HG03565 (cell line): ENCODE measurements around the gene SLC26A8.
"Not testable (repeated sequence)": the region's sequence is repeated elsewhere in the genome, so short reads cannot be mapped to it uniquely, and the experiment has no call there.

ENCODE experiments used
- ATAC-seq: cut with Tn5 transposase; IDR thresholded peaks from one replicate; pipeline ENCODE4 v1.9.1; 2021; ENCODE audit warnings: mild to moderate bottlenecking, moderate library complexity; ENCODE audit not compliant: unreplicated experiment

SLC26A8 gene

DNA sequence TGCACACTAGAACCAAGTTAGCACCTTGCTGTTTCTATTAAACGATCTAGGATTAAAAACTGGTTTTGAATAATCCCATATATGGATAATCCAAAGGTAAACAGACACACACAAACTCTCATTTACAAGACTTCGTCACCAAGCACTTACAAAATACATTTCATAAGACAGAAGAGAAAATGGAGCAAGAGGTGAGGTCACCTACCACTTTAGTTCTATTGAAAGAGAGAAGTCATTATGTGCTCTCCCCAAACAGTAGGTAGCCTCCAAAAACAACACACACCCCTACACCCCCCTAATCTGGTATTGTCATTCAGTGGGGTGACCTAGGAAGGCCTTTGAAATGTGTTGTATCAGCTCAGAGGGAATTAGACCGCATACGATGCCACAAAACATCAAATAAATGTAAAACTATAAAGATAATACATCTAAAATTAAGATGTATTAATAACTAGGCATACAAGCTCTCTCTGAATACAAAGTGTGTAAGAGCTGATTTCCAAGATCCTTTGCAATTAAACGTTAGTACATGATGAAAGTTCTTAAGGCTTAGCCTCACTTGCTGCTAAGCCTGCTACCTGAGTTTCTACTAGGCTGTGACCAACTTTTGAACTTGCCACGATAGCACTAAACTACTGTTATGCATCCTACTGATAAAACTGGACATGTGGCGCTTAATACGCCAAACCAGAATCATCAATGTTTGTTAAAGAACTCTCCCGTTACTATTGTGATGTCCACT is 105.2 kb downstream of the SLC26A8 start:
- ATAC-seq: no peak

DNA sequence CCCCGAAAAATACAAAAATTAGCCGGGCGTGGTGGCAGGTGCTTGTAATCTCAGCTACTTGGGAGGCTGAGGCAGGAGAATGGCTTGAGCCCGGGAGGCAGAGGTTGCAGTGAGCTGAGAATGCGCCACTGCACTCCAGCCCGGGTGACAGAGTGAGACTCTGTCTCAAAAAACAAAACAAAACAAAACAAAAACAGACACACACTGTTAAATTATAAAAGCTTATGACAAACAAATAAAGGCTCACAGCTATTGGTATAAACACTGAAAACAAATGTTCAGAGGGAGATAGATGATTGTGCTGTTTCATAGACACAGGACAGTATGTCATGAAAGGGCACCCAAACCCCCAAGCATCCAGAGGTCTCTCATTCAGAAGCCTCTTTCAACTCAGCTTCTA is 107.5 kb downstream of the SLC26A8 start:
- ATAC-seq: not testable (repeated sequence)

DNA sequence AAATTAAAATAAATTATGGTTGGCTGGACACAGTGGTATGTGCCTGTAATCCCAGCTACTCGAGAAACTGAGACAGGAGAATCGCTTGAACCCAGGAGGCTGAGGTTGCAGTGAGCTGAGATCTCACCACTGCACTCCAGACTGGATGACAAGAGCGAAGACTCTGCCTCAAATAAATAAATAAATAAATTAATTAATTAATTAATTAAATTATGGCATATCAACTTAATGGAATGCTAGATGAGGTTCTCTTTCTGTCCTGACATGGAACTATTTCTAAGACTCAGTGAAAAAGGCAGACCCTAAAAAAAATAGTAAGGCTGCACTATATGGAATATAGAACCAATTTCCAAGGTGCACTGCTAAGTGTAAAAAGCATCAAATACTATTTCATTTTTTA is 108.4 kb downstream of the SLC26A8 start:
- ATAC-seq: no peak

DNA sequence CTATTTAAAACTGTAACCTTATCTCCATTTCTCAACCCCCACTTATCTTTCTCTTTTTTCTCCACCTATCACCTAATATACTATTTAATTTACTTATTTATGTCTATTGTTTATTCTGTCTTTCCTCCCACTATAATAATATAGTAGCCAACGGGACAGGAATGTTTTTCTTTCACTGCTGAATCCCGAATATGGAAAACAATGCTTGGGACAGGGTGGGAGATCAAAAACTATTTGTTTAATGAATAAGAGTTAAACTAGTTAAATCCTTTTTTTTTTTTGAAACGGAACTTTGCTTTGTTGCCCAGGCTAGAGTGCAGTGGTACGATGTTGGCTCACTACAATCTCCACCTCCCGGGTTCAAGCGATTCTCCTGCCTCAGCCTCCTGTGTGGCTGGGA is 109.9 kb downstream of the SLC26A8 start:
- no peak for ATAC-seq

DNA sequence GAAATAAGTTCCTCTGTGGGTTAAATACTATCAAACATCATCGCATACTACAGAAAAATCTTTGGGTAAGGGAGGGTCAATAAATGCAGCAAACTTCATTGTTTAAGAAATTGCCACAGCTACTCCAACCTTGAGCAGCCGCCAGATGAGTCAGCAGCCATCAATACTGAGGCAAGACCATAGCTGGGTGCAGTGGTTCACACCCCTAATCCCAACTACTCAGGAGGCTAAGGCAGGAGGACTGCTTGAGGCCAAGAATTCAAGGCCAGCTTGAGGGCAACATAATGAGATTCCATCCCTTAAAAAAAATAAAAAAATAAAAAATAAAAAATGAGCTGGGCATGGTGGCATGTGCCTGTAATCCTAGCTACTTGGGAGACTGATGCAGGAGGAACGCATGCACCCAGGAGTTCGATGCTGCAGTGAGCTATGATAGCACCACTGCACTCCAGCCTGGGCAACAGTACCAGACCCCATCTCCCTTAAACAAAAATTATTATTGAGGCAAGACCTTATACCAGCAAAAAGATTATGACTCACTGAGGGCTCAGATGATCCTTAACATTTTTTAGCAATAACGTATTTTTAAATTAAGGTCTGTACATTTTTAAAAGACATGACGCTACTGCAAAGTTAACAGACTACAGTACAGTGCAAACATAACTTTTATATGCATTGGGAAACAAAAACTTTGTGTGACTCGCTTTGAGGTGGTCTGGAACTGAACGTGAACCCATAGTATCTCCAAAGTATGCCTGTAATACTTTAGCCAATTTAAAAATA is 112.4 kb downstream of the SLC26A8 start:
- no peak for ATAC-seq

DNA sequence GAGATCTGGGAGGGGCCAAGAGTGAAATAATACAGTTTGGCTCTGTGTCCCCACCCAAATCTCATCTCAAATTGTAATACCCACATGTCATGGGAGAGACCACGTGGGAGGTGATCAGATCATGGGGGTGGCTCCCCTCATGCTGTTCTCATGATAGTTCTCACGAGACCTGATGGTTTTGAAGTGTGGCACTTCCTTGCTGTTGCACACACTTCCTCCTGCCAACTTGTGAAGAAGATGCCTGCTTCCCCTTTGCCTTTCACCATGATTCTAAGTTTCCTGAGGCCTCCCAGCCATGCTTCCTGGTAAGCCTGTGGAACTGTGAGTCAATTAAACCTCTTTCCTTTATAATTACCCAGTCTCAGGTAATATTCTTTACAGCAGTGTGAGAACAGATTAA is 114.9 kb downstream of the SLC26A8 start:
- ATAC-seq: not testable (repeated sequence)

DNA sequence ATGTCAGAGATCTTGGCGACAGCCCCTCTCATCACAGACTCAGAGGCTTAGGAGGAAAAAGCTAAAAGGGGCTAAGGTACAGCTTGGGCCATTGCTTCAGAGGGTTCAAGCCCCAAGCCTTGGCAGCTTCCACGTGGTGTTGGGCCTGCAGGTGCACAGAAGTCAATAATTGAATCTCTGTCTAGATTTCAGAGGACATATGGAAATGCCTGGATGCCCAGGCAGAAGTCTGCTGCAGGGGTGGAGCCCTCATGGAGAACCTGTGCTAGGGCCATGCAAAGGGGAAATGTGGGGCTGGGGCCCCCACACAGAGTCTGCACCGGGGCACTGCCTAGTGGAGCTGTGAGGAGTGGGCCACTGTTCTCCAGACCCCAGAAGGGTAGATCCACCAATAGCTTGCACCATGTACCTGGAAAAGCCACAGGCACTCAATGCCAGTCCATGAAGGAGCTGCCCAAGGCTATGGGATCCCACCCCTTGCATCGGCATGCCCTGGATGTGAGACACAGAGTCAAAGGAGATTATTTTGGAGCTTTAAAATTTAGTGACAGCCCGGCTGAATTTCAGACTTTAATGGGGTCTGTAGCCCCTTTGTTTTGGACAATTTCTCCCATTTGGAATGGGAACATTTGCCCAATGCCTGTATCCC is 115.6 kb downstream of the SLC26A8 start:
- ATAC-seq: not testable (repeated sequence)

DNA sequence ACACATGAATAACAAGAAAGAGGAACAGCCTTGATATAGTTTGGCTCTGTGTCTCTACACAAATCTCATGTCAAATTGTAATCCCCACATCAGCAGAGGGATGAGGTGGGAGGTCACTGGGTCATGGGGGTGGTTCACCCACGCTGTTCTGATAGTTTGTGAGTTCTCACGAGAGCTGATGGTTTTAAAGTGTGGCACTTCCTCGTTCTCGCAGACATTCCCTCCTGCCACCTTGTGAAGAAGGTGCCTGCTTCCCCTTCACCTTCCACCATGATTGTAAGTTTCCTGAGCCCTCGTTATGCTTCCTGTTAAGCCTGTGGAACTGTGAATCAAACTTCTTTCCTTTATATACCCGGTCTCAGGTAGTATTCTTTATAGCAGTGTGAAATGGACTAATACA is 116.7 kb downstream of the SLC26A8 start:
- ATAC-seq: no peak

DNA sequence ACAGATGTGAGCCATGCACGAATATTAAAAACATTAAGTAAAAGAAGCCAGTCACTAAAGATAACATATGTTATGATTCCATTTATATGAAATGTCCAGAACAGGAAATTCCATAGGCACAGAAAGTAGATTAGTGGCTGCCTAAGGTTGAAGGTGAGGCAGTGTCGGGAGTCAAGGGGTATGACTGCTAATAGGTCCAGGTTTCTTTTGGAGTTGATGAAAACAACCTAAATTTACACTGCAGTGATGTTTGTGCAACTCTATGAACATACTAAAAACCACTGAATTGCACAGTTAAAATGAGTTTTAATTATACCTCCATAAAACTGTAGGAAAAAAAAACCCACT is 118.0 kb downstream of the SLC26A8 start:
- ATAC-seq: no peak

DNA sequence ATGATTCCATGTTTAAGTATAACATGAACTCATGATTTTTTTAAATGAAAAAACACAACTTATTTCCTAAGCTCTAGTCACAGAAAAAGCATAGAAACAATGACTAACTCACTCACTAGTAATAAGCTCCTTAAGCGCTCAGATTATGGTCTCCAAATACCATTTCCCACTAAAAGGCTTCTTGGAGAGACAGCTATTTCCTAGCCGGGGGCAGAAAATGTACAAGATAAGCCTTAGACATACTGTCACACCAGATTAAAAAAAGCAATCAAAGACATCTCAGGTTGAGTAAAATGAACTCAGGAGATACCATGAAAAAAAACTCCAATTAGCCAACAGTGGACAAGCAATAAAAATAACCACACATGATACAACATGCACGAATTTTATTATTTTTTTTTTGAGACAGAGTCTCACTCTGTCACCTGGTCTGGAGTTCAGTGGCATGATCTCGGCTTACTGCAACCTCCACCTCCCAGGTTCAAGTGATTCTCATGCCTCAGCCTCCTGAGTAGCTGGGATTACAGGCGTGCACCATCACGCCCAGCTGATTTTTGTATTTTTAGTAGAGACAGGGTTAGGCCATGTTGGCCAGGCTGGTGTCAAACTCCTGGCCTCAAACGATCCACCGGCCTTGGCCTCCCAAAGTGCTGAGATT is 118.5 kb downstream of the SLC26A8 start:
- no peak for ATAC-seq

DNA sequence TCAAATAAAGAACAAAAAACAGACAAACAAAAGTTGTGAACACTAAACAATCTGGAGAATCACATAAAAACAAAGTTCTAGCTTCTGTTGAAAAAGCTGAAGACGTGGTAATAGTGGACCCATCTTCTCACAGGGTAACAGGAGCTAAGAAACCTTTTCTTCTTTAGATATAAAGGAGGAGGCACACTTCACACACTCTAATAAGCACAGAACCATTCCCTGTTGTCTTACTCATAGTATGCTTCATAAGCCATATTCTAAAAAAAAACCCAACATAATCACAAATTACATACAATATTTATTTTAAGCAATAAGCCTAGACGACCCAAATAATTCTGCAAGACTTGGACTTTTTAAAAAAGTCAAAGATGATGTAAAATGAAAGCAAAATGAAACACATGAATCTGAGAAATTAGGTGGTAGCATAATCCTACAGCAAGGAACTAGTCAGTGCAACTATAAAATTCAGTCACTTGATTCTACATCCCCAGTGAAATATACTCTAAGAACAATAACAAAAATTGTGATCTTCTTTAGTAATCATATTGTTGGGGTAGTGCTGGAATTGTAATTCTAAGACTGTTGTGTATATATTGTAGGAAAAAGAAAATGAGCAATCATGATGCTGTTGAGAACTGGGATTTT is 119.2 kb downstream of the SLC26A8 start:
- ATAC-seq: no peak

DNA sequence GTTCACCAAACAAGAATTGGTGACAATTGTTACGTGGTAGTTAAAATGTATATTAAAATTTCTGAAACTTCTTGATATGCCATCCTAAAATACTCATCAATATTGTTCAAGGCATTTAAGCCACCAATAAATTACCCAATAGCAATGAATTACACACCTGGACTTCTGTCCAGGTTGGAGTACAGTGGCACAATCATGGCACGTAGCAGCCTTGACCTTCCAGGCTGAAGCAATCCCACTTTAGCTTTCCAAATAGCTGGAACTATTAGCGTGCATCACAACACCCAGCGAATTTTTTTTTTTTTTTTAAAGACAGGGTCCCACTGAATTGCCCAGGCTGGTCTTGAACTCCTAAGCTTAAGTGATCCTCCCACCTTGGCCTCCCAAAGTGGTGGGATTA is 120.8 kb downstream of the SLC26A8 start:
- ATAC-seq: no peak

DNA sequence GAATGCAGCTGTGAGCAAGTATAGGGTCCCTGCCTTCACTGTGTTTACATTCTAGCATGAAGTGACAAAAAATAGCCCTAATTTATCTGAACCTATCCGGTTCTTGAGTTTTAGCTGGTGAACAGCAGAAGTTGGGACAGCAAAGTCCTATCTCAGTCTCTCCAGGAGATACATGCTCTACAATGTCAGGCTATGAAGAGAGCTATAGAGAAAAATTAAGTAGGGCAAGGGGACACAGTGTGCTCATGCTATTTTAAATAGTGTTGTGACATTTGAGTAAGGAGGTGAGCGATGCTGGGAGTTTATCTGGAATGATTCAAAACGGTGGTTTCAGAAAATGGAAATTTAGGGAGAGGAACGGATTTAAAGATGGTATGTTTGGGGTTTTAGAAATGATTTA is 124.0 kb downstream of the SLC26A8 start:
- no peak for ATAC-seq

DNA sequence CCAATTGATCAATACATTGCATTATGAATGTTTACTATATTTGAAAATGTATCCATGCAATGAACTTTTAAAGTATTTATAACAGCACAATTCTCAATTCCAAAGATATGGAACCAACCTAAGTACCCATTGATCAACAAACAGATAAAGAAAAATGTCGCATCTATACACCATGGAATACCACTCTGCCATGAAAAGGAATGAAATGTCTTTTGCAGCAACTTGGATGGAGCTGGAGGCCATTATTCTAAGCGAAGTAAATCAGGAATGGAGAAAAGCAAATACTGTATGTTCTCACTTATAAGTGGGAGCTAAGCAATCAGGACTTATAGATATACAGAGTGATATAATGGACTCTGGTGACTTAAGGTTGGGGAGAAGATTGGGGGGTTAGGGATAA is 126.4 kb downstream of the SLC26A8 start:
- ATAC-seq: no peak

DNA sequence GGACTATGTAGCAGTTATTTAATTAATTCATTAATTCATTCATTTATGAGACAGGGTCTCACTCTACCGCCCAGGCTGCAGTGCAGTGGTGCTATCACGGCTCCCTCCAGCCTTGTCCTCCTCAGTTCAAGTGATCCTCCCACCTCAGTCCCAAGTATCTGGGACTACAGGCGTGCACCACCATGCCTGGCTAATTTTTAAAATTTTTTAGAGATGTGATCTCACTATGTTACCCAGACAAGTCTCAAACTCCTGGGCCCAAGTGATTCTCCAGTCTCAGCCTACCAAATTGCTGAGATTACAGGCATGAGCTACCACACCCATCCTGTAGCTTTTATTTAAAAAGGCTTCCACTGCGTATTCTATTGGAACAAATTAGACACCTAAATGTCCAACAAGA is 127.0 kb downstream of the SLC26A8 start:
- no peak for ATAC-seq

DNA sequence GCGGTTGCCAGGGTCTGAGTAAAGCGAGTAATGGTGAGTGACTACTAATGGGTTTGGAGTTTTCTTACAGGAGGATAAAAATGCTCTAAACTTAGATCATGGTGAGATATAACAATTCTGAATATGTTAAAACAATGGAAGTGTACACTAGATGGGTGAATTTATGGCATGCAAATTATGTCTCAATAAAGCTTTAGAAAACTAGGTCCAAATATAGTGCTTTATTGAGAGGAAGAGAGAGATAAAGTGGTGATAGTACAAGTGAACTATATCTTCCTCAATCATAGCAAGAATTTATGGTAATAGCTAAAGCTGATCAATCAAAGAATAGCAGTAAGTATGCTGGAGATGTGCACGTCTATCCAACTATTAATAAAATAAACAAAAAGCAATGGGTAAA is 127.4 kb downstream of the SLC26A8 start:
- no peak for ATAC-seq

DNA sequence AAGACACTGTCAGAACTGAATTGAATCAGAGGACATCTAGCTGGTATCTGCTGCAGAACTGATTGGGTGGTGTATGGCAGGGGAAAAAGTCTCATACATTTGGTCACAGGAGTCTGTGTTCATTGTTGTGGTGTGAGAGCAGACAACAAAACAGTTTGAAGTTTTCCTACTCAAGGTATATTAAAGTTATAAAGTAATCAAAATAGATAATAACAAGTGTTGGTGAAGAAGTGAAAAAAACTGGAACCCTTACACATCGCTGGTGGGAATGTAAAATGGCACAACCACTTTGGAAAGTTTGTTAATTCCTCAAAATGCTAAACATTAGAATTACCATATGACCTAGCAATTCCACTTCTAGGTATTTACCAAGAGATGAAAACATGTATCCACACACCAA is 128.2 kb downstream of the SLC26A8 start:
- ATAC-seq: no peak

DNA sequence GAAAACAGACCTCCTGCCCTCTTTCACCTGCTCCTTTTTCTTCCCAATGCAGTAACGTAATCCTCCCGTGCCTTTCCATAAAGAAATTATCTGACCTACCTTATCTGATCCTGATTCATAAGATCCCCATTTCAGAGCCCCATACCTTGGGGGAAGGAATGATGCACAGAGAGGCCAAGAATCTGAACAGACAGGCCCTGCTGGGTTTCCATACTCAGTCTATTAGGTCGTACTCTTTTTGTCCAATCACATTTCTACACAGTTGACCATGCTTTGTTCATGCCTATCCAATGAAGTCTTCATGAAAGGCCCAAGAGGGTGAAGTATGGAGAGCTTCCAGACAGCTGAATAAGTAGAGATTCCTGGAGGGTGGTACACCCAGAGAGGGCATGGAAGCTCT is 128.9 kb downstream of the SLC26A8 start:
- ATAC-seq: no peak

DNA sequence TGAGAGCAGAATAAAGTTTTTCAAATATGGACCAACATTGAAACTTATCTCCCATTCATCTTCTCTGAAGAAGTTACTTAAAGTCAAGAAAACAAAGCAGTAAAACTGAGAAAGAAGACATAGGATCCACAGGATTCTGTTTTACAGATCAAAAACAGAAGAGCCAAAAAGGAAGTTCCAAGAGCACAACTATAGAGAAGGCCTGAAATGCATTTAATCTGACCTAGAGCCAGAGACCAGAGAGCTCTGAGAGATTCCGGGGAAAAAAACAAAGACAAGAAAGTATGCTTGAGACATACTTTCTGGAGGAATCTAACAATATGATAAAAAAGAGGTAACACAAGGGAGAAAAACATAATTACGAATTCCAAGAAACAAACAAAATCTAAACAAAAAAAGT is 129.7 kb downstream of the SLC26A8 start:
- ATAC-seq: no peak
